Parathyroid adenoma (tissue), 2 donors: ENCODE data around the gene SLC7A6.

Experiments used
- H2AFZ ChIP-seq: fragments of 300-600 bp; sonication (generic); one replicate; pipeline ENCODE4 v1.7.0; 2017; ENCODE audit warnings: antibody characterized with exemption, mild to moderate bottlenecking
- H3K27ac ChIP-seq: fragments of 300-600 bp; sonication (generic); one replicate; pipeline ENCODE4 v1.7.0; 2017
- H3K27me3 ChIP-seq: fragments of 300-600 bp; sonication (generic); one replicate; pipeline ENCODE4 v1.7.0; 2017; ENCODE audit warnings: low read length; ENCODE audit not compliant: control insufficient read depth, insufficient read depth
- H3K36me3 ChIP-seq: fragments of 300-600 bp; sonication (generic); one replicate; pipeline ENCODE4 v1.7.0; 2017; ENCODE audit warnings: low read length; ENCODE audit not compliant: control insufficient read depth, insufficient read depth
- H3K4me1 ChIP-seq: fragments of 300-600 bp; sonication (generic); one replicate; pipeline ENCODE4 v1.7.0; 2017; ENCODE audit warnings: control low read depth
- H3K4me2 ChIP-seq: fragments of 300-600 bp; sonication (generic); one replicate; pipeline ENCODE4 v1.7.0; 2017; ENCODE audit warnings: low read length
- H3K4me3 ChIP-seq: fragments of 300-600 bp; sonication (generic); one replicate; pipeline ENCODE4 v1.7.0; 2017; ENCODE audit warnings: low read depth, low read length
- H3K79me2 ChIP-seq: fragments of 300-600 bp; sonication (generic); one replicate; pipeline ENCODE4 v1.7.0; 2017; ENCODE audit warnings: control low read depth
- H3K9ac ChIP-seq: fragments of 300-600 bp; sonication (generic); one replicate; pipeline ENCODE4 v1.7.0; 2017; ENCODE audit warnings: mild to moderate bottlenecking
- H3K9me3 ChIP-seq: fragments of 300-600 bp; sonication (generic); one replicate; pipeline ENCODE4 v1.7.0; 2017; ENCODE audit warnings: low read length; ENCODE audit not compliant: control insufficient read depth
- CTCF ChIP-seq: fragments of 300-600 bp; sonication (generic); IDR thresholded peaks from one replicate; pipeline ENCODE4 v1.7.0; 2017; ENCODE audit warnings: antibody characterized with exemption, mild to moderate bottlenecking
- donor health status: primary hyperparathyroidism.

The SLC7A6 gene

GRCh38 chr16:68257251-68257905 is 6.9 kb upstream of the SLC7A6 start:
- H3K27me3 ChIP-seq: no peaks in the 10 kb centered on the region
- H3K4me3 ChIP-seq: no peak overlapping the region
- H3K27ac ChIP-seq: peak overlapping the region; percentile 58
- no peaks in the 10 kb centered on the region for H3K36me3 ChIP-seq
- peak overlapping the region; percentile 65 for H2AFZ ChIP-seq
- no peaks in the 10 kb centered on the region for H3K9me3 ChIP-seq
- H3K4me1 ChIP-seq: peaks cover 19% of the 10 kb centered on the region
- peaks cover 3% of the 10 kb centered on the region for H3K79me2 ChIP-seq
- TF ChIP-seq CTCF: no peak
- H3K9ac ChIP-seq: no peak overlapping the region
- no peak overlapping the region for H3K4me2 ChIP-seq

- Histone ChIP-seq H2AFZ (peak overlapping the region; percentile 65), H3K36me3 (no peaks in the 10 kb centered on the region), H3K27ac (peak overlapping the region; percentile 58), H3K4me2 (no peak overlapping the region), H3K27me3 (no peaks in the 10 kb centered on the region), H3K79me2 (peaks cover 3% of the 10 kb centered on the region), H3K4me3 (no peak overlapping the region), H3K4me1 (peaks cover 19% of the 10 kb centered on the region), H3K9me3 (no peaks in the 10 kb centered on the region), H3K9ac (no peak overlapping the region)
- TF ChIP-seq CTCF: no peak
Measured at GRCh38 chr16:68257906-68258800, 6.2 kb upstream of the SLC7A6 start.

GRCh38 chr16:68259007-68259825 is 5.1 kb upstream of the SLC7A6 start:
- H3K27me3 ChIP-seq: no peaks in the 10 kb centered on the region
- no peaks in the 10 kb centered on the region for H3K36me3 ChIP-seq
- H3K9ac ChIP-seq: no peak overlapping the region
- H2AFZ ChIP-seq: no peak overlapping the region
- peak; percentile 9 for TF ChIP-seq CTCF
- H3K79me2 ChIP-seq: peaks cover 3% of the 10 kb centered on the region
- H3K9me3 ChIP-seq: no peaks in the 10 kb centered on the region
- H3K27ac ChIP-seq: peak overlapping the region; percentile 58
- no peak overlapping the region for H3K4me2 ChIP-seq
- H3K4me1 ChIP-seq: peaks cover 23% of the 10 kb centered on the region
- H3K4me3 ChIP-seq: no peak overlapping the region

GRCh38 chr16:68263559-68264127 is 683 bp upstream of the SLC7A6 start:
- peak overlapping the region; percentile 56 for H3K4me3 ChIP-seq
- peaks cover 13% of the 10 kb centered on the region for H3K4me1 ChIP-seq
- H3K9me3 ChIP-seq: no peaks in the 10 kb centered on the region
- H3K4me2 ChIP-seq: peak overlapping the region; percentile 64
- TF ChIP-seq CTCF: no peak
- H3K9ac ChIP-seq: peak overlapping the region; percentile 50
- no peaks in the 10 kb centered on the region for H3K27me3 ChIP-seq
- H3K27ac ChIP-seq: peak overlapping the region; percentile 57
- peaks cover 3% of the 10 kb centered on the region for H3K79me2 ChIP-seq
- no peaks in the 10 kb centered on the region for H3K36me3 ChIP-seq
- peak overlapping the region; percentile 97 for H2AFZ ChIP-seq
